H9 (cell line): ENCODE results near the gene CCL26. TPM values are rescaled to one million over a fixed set of nuclear protein-coding genes. Genes with fewer than 3 reads are reported as not detected.

Source experiments
- DNase-seq: peaks from one replicate; pipeline ENCODE4 v3.0.0-alpha.2; 2017
- H2AFZ ChIP-seq: one replicate; pipeline ENCODE4 v1.6.1; 2013; ENCODE audit warnings: mild to moderate bottlenecking, low read length, control low read depth, moderate library complexity
- H2AK5ac ChIP-seq: 2 replicates; pipeline ENCODE4 v1.6.1; 2013; ENCODE audit warnings: low read length, control low read depth, mixed read lengths; ENCODE audit not compliant: insufficient read length
- H2BK120ac ChIP-seq: one replicate; pipeline ENCODE4 v1.6.1; 2013; ENCODE audit warnings: low read depth, mild to moderate bottlenecking, low read length, control low read depth, inconsistent platforms; ENCODE audit not compliant: poor library complexity, severe bottlenecking
- H2BK12ac ChIP-seq: 2 replicates; pipeline ENCODE4 v1.6.1; 2013; ENCODE audit warnings: low read length, control low read depth, mixed read lengths, low read depth; ENCODE audit not compliant: insufficient read length
- H2BK15ac ChIP-seq: 2 replicates; pipeline ENCODE4 v1.6.1; 2013; ENCODE audit warnings: low read depth, low read length, control low read depth
- H2BK20ac ChIP-seq: one replicate; pipeline ENCODE4 v1.6.1; 2013; ENCODE audit warnings: low read depth, mild to moderate bottlenecking, low read length, control low read depth, inconsistent platforms; ENCODE audit not compliant: poor library complexity, severe bottlenecking
- H2BK5ac ChIP-seq: 2 replicates; pipeline ENCODE4 v1.6.1; 2013; ENCODE audit warnings: low read length, control low read depth, mixed read lengths; ENCODE audit not compliant: insufficient read length
- H3K14ac ChIP-seq: 2 replicates; pipeline ENCODE4 v1.6.1; 2013; ENCODE audit warnings: low read length, control low read depth; ENCODE audit not compliant: insufficient read depth
- H3K18ac ChIP-seq: 2 replicates; pipeline ENCODE4 v1.6.1; 2013; ENCODE audit warnings: low read depth, mild to moderate bottlenecking, mixed read lengths, low read length, control low read depth; ENCODE audit not compliant: insufficient read length
- H3K23ac ChIP-seq: 2 replicates; pipeline ENCODE4 v1.6.1; 2013; ENCODE audit warnings: low read length, control low read depth, mixed read lengths, low read depth; ENCODE audit not compliant: insufficient read length
- H3K23me2 ChIP-seq: 2 replicates; pipeline ENCODE4 v1.6.1; 2013; ENCODE audit warnings: low read depth, mild to moderate bottlenecking, mixed read lengths, low read length, control low read depth; ENCODE audit not compliant: insufficient read length, poor library complexity, severe bottlenecking
- H3K27ac ChIP-seq: 2 replicates; pipeline ENCODE4 v1.5.1; 2013; ENCODE audit warnings: low read length, control low read depth, mixed read lengths, low read depth; ENCODE audit not compliant: insufficient read length
- H3K27me3 ChIP-seq: 2 replicates; pipeline ENCODE4 v1.6.1; 2013; ENCODE audit warnings: low read length, control low read depth, inconsistent platforms; ENCODE audit not compliant: insufficient read depth
- H3K4ac ChIP-seq: 2 replicates; pipeline ENCODE4 v1.6.1; 2013; ENCODE audit warnings: low read depth, mild to moderate bottlenecking, control low read depth, inconsistent platforms, low read length, moderate library complexity
- H3K4me1 ChIP-seq: 2 replicates; pipeline ENCODE4 v1.6.1; 2013; ENCODE audit warnings: low read length, control low read depth, inconsistent platforms; ENCODE audit not compliant: insufficient read depth
- H3K4me2 ChIP-seq: 2 replicates; pipeline ENCODE4 v1.6.1; 2013; ENCODE audit warnings: low read length, control low read depth, mixed read lengths; ENCODE audit not compliant: insufficient read length, insufficient read depth
- H3K56ac ChIP-seq: 2 replicates; pipeline ENCODE4 v1.6.1; 2013; ENCODE audit warnings: low read depth, mild to moderate bottlenecking, mixed read lengths, low read length, control low read depth; ENCODE audit not compliant: insufficient read length
- H3K79me1 ChIP-seq: 2 replicates; pipeline ENCODE4 v1.6.1; 2013; ENCODE audit warnings: low read depth, mild to moderate bottlenecking, moderate library complexity, low read length, control low read depth, inconsistent platforms; ENCODE audit not compliant: insufficient read depth, poor library complexity, severe bottlenecking
- H3K79me2 ChIP-seq: 2 replicates; pipeline ENCODE4 v1.6.1; 2013; ENCODE audit warnings: low read length, control low read depth, inconsistent platforms; ENCODE audit not compliant: insufficient read depth
- H3K9ac ChIP-seq: 2 replicates; pipeline ENCODE4 v1.6.1; 2013; ENCODE audit warnings: low read length, control low read depth, mixed read lengths; ENCODE audit not compliant: insufficient read length; ENCODE audit errors: extremely low read depth
- H3K9me3 ChIP-seq: one replicate; pipeline ENCODE4 v1.6.1; 2013; ENCODE audit warnings: low read depth, low read length, inconsistent platforms; ENCODE audit not compliant: control insufficient read depth
- H3T11ph ChIP-seq: one replicate; pipeline ENCODE4 v1.6.1; 2013; ENCODE audit warnings: mild to moderate bottlenecking, low read length, control low read depth, inconsistent platforms
- H4K20me1 ChIP-seq: one replicate; pipeline ENCODE4 v1.6.1; 2013; ENCODE audit not compliant: control insufficient read depth, insufficient read length, insufficient read depth
- H4K5ac ChIP-seq: 2 replicates; pipeline ENCODE4 v1.6.1; 2013; ENCODE audit warnings: low read depth, mild to moderate bottlenecking, mixed read lengths, low read length, control low read depth; ENCODE audit not compliant: insufficient read length
- H4K8ac ChIP-seq: replicated peaks from 2 replicates; pipeline ENCODE4 v1.6.1; 2013; ENCODE audit warnings: low read length, control low read depth, mixed read lengths, low read depth; ENCODE audit not compliant: insufficient read length
- H4K91ac ChIP-seq: 2 replicates; pipeline ENCODE4 v1.6.1; 2013; ENCODE audit warnings: low read depth, mild to moderate bottlenecking, moderate library complexity, mixed read lengths, low read length, control low read depth; ENCODE audit not compliant: insufficient read length
- H3K27ac Mint-ChIP-seq, 3 experiments: 2 replicates in 2 of 3; 3 replicates in 1 of 3; pipeline ENCODE4 v1.8.0; 2020 to 2021; ENCODE audit warnings: mixed read lengths in 3 of 3, mild to moderate bottlenecking in 1 of 3, moderate library complexity in 1 of 3
- H3K27me3 Mint-ChIP-seq: 2 replicates; pipeline ENCODE4 v1.8.0; 2021; ENCODE audit warnings: low read depth, mild to moderate bottlenecking, moderate library complexity, mixed read lengths
- H3K36me3 Mint-ChIP-seq, 3 experiments: 2 replicates in 2 of 3; 3 replicates in 1 of 3; pipeline ENCODE4 v1.8.0; 2020 to 2021; ENCODE audit warnings: low read depth in 3 of 3, mixed read lengths in 3 of 3; ENCODE audit not compliant: insufficient read depth in 1 of 3
- H3K4me1 Mint-ChIP-seq, 2 experiments: 2 replicates each; pipeline ENCODE4 v1.8.0; 2020; ENCODE audit warnings: mixed read lengths in 2 of 2
- H3K4me3 Mint-ChIP-seq, 2 experiments: 2 replicates in 1 of 2; 3 replicates in 1 of 2; pipeline ENCODE4 v1.8.0; 2020 to 2021; ENCODE audit warnings: mild to moderate bottlenecking in 2 of 2, mixed read lengths in 2 of 2, moderate library complexity in 1 of 2
- H3K9me3 Mint-ChIP-seq, 2 experiments: 2 replicates in 1 of 2; 3 replicates in 1 of 2; pipeline ENCODE4 v1.8.0; 2020; ENCODE audit warnings: mild to moderate bottlenecking in 2 of 2, mixed read lengths in 2 of 2, moderate library complexity in 1 of 2
- CTCF ChIP-seq: fragments of 200-600 bp; sonication (generic); conservative IDR thresholded peaks from 3 replicates; pipeline ENCODE4 v1.8.0; 2021; ENCODE audit warnings: antibody characterized with exemption, mild to moderate bottlenecking
- WGBS: extraction: QIAGEN DNeasy Blood & Tissue Kit; methylation state at CpG from one replicate; pipeline ENCODE4 v1.1.7; 2013; ENCODE audit warnings: missing lambda C conversion rate, low lambda C conversion rate, mixed read lengths; ENCODE audit not compliant: insufficient read length; ENCODE audit errors: extremely low coverage; 5-methylcytosine and 5-hydroxymethylcytosine counted together
- total RNA-seq: library from RNA; stranded (reverse); gene quantifications from 2 replicates; pipeline ENCODE4 v1.2.1, GENCODE V29; 2021

Gene CCL26
- total RNA-seq, 1 experiment from 2014 or later: 9.3 TPM

- H2BK5ac ChIP-seq: no peak overlapping the region
- H2BK20ac ChIP-seq: no peak overlapping the region
- no peak overlapping the region for H3K27ac ChIP-seq
- no peak overlapping the region for H3K4ac ChIP-seq
- H2AFZ ChIP-seq: no peak overlapping the region
- H2BK12ac ChIP-seq: no peak overlapping the region
- Mint-ChIP-seq H3K9me3 (no peaks in the 10 kb centered on the region; a peak in 1 of 5 replicates), H3K4me1 (no peaks in the 10 kb centered on the region), H3K27me3 (peaks cover 34% of the 10 kb centered on the region), H3K36me3 (no peaks in the 10 kb centered on the region), H3K4me3 (no peak overlapping the region), H3K27ac (no peak overlapping the region)
- H3K23ac ChIP-seq: no peak overlapping the region
- H4K5ac ChIP-seq: no peak overlapping the region
- no peak overlapping the region for H3T11ph ChIP-seq
- no peaks in the 10 kb centered on the region for H4K20me1 ChIP-seq
- peaks cover 2% of the 10 kb centered on the region; the same call in 1 of the 2 replicates for H3K27me3 ChIP-seq
- no peak overlapping the region for H3K18ac ChIP-seq
- no CpG with 5 or more reads among the region's 2 CpGs for WGBS
- H3K14ac ChIP-seq: no peak overlapping the region
- no peak overlapping the region for H3K9ac ChIP-seq
- H3K79me1 ChIP-seq: no peaks in the 10 kb centered on the region
- no peak overlapping the region for H3K4me2 ChIP-seq
- H2BK120ac ChIP-seq: no peak overlapping the region
- DNase-seq: no peak
- H2AK5ac ChIP-seq: no peak overlapping the region
- H4K91ac ChIP-seq: no peak overlapping the region
- no peaks in the 10 kb centered on the region for H3K4me1 ChIP-seq
- H3K9me3 ChIP-seq: no peaks in the 10 kb centered on the region
- H3K23me2 ChIP-seq: no peaks in the 10 kb centered on the region
- no peak overlapping the region for H3K56ac ChIP-seq
- no peak for TF ChIP-seq CTCF
- H3K79me2 ChIP-seq: no peaks in the 10 kb centered on the region
- H2BK15ac ChIP-seq: no peak overlapping the region
- no peak overlapping the region for H4K8ac ChIP-seq
Observed at GRCh38 chr7:75819711-75820110, 47.7 kb upstream of the CCL26 start.
